Heart left ventricle (tissue), 16 donors: Measurements from ENCODE around the gene PTGDS. TPM values are rescaled to one million over a fixed set of nuclear protein-coding genes. Genes with fewer than 3 reads are reported as not detected.

Source experiments
- ATAC-seq, 4 donors: fragments of 200-7000 bp; cut with Tn5 transposase; one replicate each; pipeline ENCODE4 v1.9.1; 2020 to 2022; ENCODE audit warnings: moderate library complexity in 4 of 4, mild to moderate bottlenecking in 3 of 4, moderate number of reproducible peaks in 1 of 4
- DNase-seq, 5 donors: peaks; one replicate each; pipeline ENCODE4 v3.0.0-alpha.2; 2020
- H3K27ac ChIP-seq, 12 donors: fragments of 200-600 bp; sonication (generic) in 4 of 12; one replicate each; pipeline versions ENCODE4 v1.5.0 to v1.8.0; 2016 to 2022; ENCODE audit warnings: mild to moderate bottlenecking in 2 of 12
- H3K27me3 ChIP-seq, 9 donors: fragments of 200-600 bp; sonication (generic) in 2 of 9; one replicate each; pipeline versions ENCODE4 v1.5.1 to v1.8.0; 2016 to 2022; ENCODE audit warnings: mild to moderate bottlenecking in 3 of 9
- H3K36me3 ChIP-seq, 9 donors: fragments of 200-600 bp; sonication (generic) in 2 of 9; one replicate each; pipeline versions ENCODE4 v1.5.0 to v1.8.0; 2018 to 2022; ENCODE audit warnings: mild to moderate bottlenecking in 2 of 9
- H3K4me1 ChIP-seq, 12 donors: fragments of 200-600 bp; sonication (generic) in 4 of 12; one replicate each; pipeline versions ENCODE4 v1.5.0 to v1.8.0; 2016 to 2022; ENCODE audit warnings: mild to moderate bottlenecking in 3 of 12
- H3K4me3 ChIP-seq, 12 donors: fragments of 200-600 bp; sonication (generic) in 4 of 12; one replicate each; pipeline versions ENCODE4 v1.5.0 to v1.8.0; 2017 to 2022; ENCODE audit warnings: mild to moderate bottlenecking in 9 of 12, moderate library complexity in 4 of 12
- H3K9me3 ChIP-seq, 12 donors: fragments of 200-600 bp; sonication (generic) in 4 of 12; one replicate each; pipeline versions ENCODE4 v1.5.0 to v1.8.0; 2016 to 2022; ENCODE audit warnings: mild to moderate bottlenecking in 1 of 12
- POLR2A ChIP-seq, 2 donors: fragments of 450-650 bp; IDR thresholded peaks; one replicate each; pipeline ENCODE4 v1.6.1; 2017; ENCODE audit warnings: antibody characterized with exemption in 2 of 2, mild to moderate bottlenecking in 2 of 2, moderate library complexity in 2 of 2
- WGBS, 4 donors: extraction: QIAGEN DNeasy Blood & Tissue Kit in 2 of 4; methylation state at CpG; one replicate each; pipeline versions ENCODE4 v1.1.5 to v1.1.7; 2013 to 2018; 5-methylcytosine and 5-hydroxymethylcytosine counted together
- intact Hi-C, 10 donors: fragments of 100-400 bp; cut with DNase I; formaldehyde crosslinking; loops; one replicate each; pipeline versions ENCODE4 v1.11.1 to v1.14.2; 2022
- polyA plus RNA-seq, 2 donors: library from polyadenylated mRNA; stranded (reverse); fragments of 200-250 nt; gene quantifications; one replicate each; pipeline ENCODE4 v1.2.3, GENCODE V29; 2013
- total RNA-seq, 9 donors: library from RNA; depleted of rRNA in 2 of 9; stranded (reverse); fragments of >200 nt in 2 of 9; fragmentation: NEBNext Ultra II Directional in 3 of 9; extraction: Animal tissue kit (Norgen Biotek cat#: 25700) in 3 of 9; gene quantifications; one replicate each; pipeline versions ENCODE4 v1.1.0 to v1.2.4, GENCODE V29; 2016 to 2023
- TF ChIP-seq, protein P1 (sequence below), 12 donors: fragments of 200-600 bp; sonication (generic) in 4 of 12; IDR thresholded peaks; one replicate each; pipeline versions ENCODE4 v1.5.0 to v1.8.0; 2018 to 2022; ENCODE audit warnings: antibody characterized with exemption in 12 of 12, mild to moderate bottlenecking in 5 of 12
- donor health status: ischemic (EF 13 %, LVEDD 7.1; RV severe dilation, severe dysfunction).
- donor health status: healthy with polysubstance abuse.
- donor health status: DM: no; HTN: yes; CAD: no.
- donor health status: DM: no; HTN: no; CAD: no.
- donor health status: ischemic (EF 25% LVEDD 6.9; RV normal size, moderate dysfunction).
- donor health status: ischemic (EF 25% LVEDD 5.7; RV mildly dilated, moderate dysfunction).
- donor health status: healthy.
- donor health status: DM: yes; HTN: yes; CAD: no.
- donor health status: ischemic (EF 35%, LVEDD 5.7; RV mildly dilated, moderate dysfunction).
- donor health status: nonischemic (EF 11% LVEDD 7.7; RV severe dilation, severe dysfunction).
- donor health status: DM: yes; HTN: yes; CAD: no.
- donor health status: PGD.
- donor health status: ischemic (EF 29% LVEDD 5.4; RV normal size, mild dysfunction).
- donor health status: nonischemic (EF 23%, LVEDD 6.1; RV moderate dilation, normal function).

PTGDS gene
- total and polyA plus RNA-seq, 11 donors: 1,152 to 5,295 (median 3,109) TPM

DNA sequence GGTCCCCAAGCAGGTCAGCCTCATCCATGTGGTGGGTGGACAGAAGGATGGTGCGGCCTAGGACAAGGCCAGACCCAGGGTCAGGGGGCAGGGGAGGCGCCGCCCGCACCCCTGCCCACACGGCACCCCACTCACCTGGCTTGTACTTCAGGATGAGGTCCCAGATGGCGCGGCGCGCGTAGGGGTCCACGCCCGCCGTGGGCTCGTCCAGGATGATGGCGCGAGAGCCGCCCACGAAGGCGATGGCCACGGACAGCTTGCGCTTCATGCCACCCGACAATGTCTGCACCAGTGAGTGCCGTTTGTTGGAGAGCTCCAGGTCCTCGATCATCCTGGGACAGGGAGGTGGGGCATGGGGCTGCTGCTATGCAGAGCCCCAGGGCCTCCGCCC is 38.2 kb downstream of the PTGDS start:
- WGBS, 4 donors: 97 to 100% (median 98%) methylated on average over 7 to 25 of the region's 25 CpGs

GRCh38 chr9:137015976-137016375 is 38.7 kb downstream of the PTGDS start:
- no peak for ATAC-seq

More for the DNA sequence above, 38.2 kb downstream of the PTGDS start:
- Histone ChIP-seq H3K4me1 (no peaks in the 10 kb centered on the region), H3K9me3 (no peaks in the 10 kb centered on the region), H3K4me3 (no peak overlapping the region), H3K27ac (no peak overlapping the region), H3K36me3 (peaks cover 0 to 83% (median 51%) of the 10 kb centered on the region in 9 donors), H3K27me3 (no peaks in the 10 kb centered on the region)
- intact Hi-C loops: loop anchor here in 1 of 10 donors (5.0 kb wide), 1 partner anchor 188 kb away; no protein-coding TSS in a partner anchor
- no peak for TF ChIP-seq POLR2A (IDR thresholded peaks at IDR 0.05)
- TF ChIP-seq, protein P1, sequence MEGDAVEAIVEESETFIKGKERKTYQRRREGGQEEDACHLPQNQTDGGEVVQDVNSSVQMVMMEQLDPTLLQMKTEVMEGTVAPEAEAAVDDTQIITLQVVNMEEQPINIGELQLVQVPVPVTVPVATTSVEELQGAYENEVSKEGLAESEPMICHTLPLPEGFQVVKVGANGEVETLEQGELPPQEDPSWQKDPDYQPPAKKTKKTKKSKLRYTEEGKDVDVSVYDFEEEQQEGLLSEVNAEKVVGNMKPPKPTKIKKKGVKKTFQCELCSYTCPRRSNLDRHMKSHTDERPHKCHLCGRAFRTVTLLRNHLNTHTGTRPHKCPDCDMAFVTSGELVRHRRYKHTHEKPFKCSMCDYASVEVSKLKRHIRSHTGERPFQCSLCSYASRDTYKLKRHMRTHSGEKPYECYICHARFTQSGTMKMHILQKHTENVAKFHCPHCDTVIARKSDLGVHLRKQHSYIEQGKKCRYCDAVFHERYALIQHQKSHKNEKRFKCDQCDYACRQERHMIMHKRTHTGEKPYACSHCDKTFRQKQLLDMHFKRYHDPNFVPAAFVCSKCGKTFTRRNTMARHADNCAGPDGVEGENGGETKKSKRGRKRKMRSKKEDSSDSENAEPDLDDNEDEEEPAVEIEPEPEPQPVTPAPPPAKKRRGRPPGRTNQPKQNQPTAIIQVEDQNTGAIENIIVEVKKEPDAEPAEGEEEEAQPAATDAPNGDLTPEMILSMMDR (IDR thresholded peaks at IDR 0.05): no peak
- no peak for DNase-seq
- no peak for ATAC-seq

GRCh38 chr9:137016436-137016835 is 39.1 kb downstream of the PTGDS start:
- Histone ChIP-seq H3K27ac (no peak overlapping the region), H3K27me3 (no peaks in the 10 kb centered on the region), H3K4me3 (no peak overlapping the region), H3K36me3 (peaks cover 0 to 82% (median 48%) of the 10 kb centered on the region in 9 donors), H3K9me3 (no peaks in the 10 kb centered on the region), H3K4me1 (no peaks in the 10 kb centered on the region)
- whole genome bisulfite sequencing, 4 donors: 91 to 98% (median 97%) methylated on average over 6 to 16 of the region's 16 CpGs; no CpG with 5 or more reads in 1 of the 4 donors
- intact Hi-C loops: loop anchor here in 1 of 10 donors (5.0 kb wide), 1 partner anchor 189 kb away; no protein-coding TSS in a partner anchor
- TF ChIP-seq POLR2A (IDR thresholded peaks at IDR 0.05): no peak
- TF ChIP-seq, protein P1 (IDR thresholded peaks at IDR 0.05): no peak
- no peak for ATAC-seq
- no peak for DNase-seq

More at GRCh38 chr9:137015976-137016375, 38.7 kb downstream of the PTGDS start:
- DNase-seq: no peak
- Histone ChIP-seq H3K27me3 (no peaks in the 10 kb centered on the region), H3K27ac (no peak overlapping the region), H3K4me3 (no peak overlapping the region), H3K36me3 (peaks cover 0 to 86% (median 51%) of the 10 kb centered on the region in 9 donors), H3K9me3 (no peaks in the 10 kb centered on the region), H3K4me1 (no peaks in the 10 kb centered on the region)
- TF ChIP-seq, protein P1 (IDR thresholded peaks at IDR 0.05): no peak
- no peak for TF ChIP-seq POLR2A (IDR thresholded peaks at IDR 0.05)
- intact Hi-C loops: loop anchor here in 1 of 10 donors (5.0 kb wide), 1 partner anchor 189 kb away; no protein-coding TSS in a partner anchor
- 95 to 98% (median 97%) methylated on average over 13 to 21 of the region's 21 CpGs for WGBS, 4 donors

GRCh38 chr9:137017071-137017470 is 39.8 kb downstream of the PTGDS start:
- Histone ChIP-seq H3K36me3 (peaks cover 0 to 75% (median 42%) of the 10 kb centered on the region in 9 donors), H3K4me3 (no peak overlapping the region), H3K27ac (no peak overlapping the region), H3K4me1 (no peaks in the 10 kb centered on the region), H3K27me3 (no peaks in the 10 kb centered on the region), H3K9me3 (no peaks in the 10 kb centered on the region)
- no peak for TF ChIP-seq POLR2A (IDR thresholded peaks at IDR 0.05)
- TF ChIP-seq, protein P1 (IDR thresholded peaks at IDR 0.05): no peak
- intact Hi-C loops: loop anchor here in 1 of 10 donors (5.0 kb wide), 1 partner anchor 190 kb away; no protein-coding TSS in a partner anchor
- WGBS, 4 donors: 96 to 98% (median 97%) methylated on average over 27 to 28 of the region's 28 CpGs
- no peak for DNase-seq
- ATAC-seq: no peak
